Sciatic nerve (tissue), 2 donors: Measurements from ENCODE around the gene PALS1. TPM values are rescaled to one million over a fixed set of nuclear protein-coding genes. Genes with fewer than 3 reads are reported as not detected.
"Not testable (repeated sequence)": the region's sequence is repeated elsewhere in the genome, so short reads cannot be mapped to it uniquely, and the experiment has no call there.

Source experiments
- ATAC-seq: fragments of 200-7000 bp; cut with Tn5 transposase; one replicate; pipeline ENCODE4 v1.9.1; 2020; ENCODE audit warnings: mild to moderate bottlenecking, moderate library complexity
- DNase-seq: peaks from one replicate; pipeline ENCODE4 v3.0.0-alpha.2; 2020; ENCODE audit warnings: low spot score
- intact Hi-C: fragments of 100-400 bp; cut with DNase I; formaldehyde crosslinking; loops from one replicate; pipeline ENCODE4 v1.14.2; 2022
- total RNA-seq: library from RNA; stranded (reverse); fragmentation: NEBNext Ultra II Directional; extraction: Animal tissue kit (Norgen Biotek cat#: 25700); gene quantifications from one replicate; pipeline ENCODE4 v1.2.1, GENCODE V29; 2021
- donor health status: DM: no; HTN: no; CAD: no.
- donor health status: DM: no; HTN: no; CAD: no.

The PALS1 gene
- total RNA-seq, 1 donor from 2014 or later, result 31.8 TPM

GRCh38 chr14:67251573-67252226, 10.5 kb downstream of the PALS1 start:
- no peak for ATAC-seq
- intact Hi-C loops, result no loop called here
- no peak for DNase-seq

GRCh38 chr14:67253076-67253635, 11.9 kb downstream of the PALS1 start:
- DNase-seq (no peak), ATAC-seq (no peak)
- intact Hi-C loops, result no loop called here

GRCh38 chr14:67257906-67258305, 16.7 kb downstream of the PALS1 start:
- ATAC-seq (no peak), DNase-seq (no peak)
- intact Hi-C loops, result no loop called here

- intact Hi-C loops, result no loop called here
- ATAC-seq, result no peak
- DNase-seq, result no peak
These were observed 19.7 kb downstream of the PALS1 start for GRCh38 chr14:67260965-67261364.

- no peak for DNase-seq
- intact Hi-C loops, result no loop called here
- ATAC-seq, result no peak
These were observed 22.4 kb downstream of the PALS1 start for GRCh38 chr14:67263499-67264149.

- no peak for ATAC-seq
- no peak for DNase-seq
- intact Hi-C loops, result loop anchor here (5.0 kb wide), 1 partner anchor 548 kb away; no protein-coding TSS in a partner anchor
These were observed 23.9 kb downstream of the PALS1 start for GRCh38 chr14:67265131-67265530.

GRCh38 chr14:67267576-67268328, 26.5 kb downstream of the PALS1 start:
- intact Hi-C loops, result loop anchor here (5.0 kb wide), 1 partner anchor 550 kb away; no protein-coding TSS in a partner anchor
- DNase-seq (no peak), ATAC-seq (no peak)

GRCh38 chr14:67268426-67269150, 27.4 kb downstream of the PALS1 start:
- DNase-seq, result no peak
- no peak for ATAC-seq
- intact Hi-C loops, result loop anchor here (5.0 kb wide), 1 partner anchor 551 kb away; no protein-coding TSS in a partner anchor

- intact Hi-C loops, result loop anchor here (5.0 kb wide), 1 partner anchor 552 kb away; no protein-coding TSS in a partner anchor
- peak; percentile 78 for ATAC-seq
These were observed 28.2 kb downstream of the PALS1 start for GRCh38 chr14:67269298-67270060.

GRCh38 chr14:67270145-67270753, 29.0 kb downstream of the PALS1 start:
- no peak for DNase-seq
- peak; percentile 34 for ATAC-seq
- intact Hi-C loops, result no loop called here

More at GRCh38 chr14:67269298-67270060, 28.2 kb downstream of the PALS1 start:
- DNase-seq, result no peak

GRCh38 chr14:67270933-67271332, 29.7 kb downstream of the PALS1 start:
- ATAC-seq (no peak), DNase-seq (no peak)
- intact Hi-C loops, result no loop called here

GRCh38 chr14:67273281-67273680, 32.0 kb downstream of the PALS1 start:
- intact Hi-C loops, DNase-seq, ATAC-seq: not testable (repeated sequence)

- intact Hi-C loops, result no loop called here
- ATAC-seq (no peak), DNase-seq (no peak)
These were observed 34.9 kb downstream of the PALS1 start for GRCh38 chr14:67276131-67276530.

GRCh38 chr14:67280506-67280905, 39.3 kb downstream of the PALS1 start:
- DNase-seq (no peak), ATAC-seq (no peak)
- intact Hi-C loops, result loop anchor here (10.0 kb wide), 1 partner anchor 116 kb away; no protein-coding TSS in a partner anchor

- intact Hi-C loops, result loop anchor here (10.0 kb wide), 1 partner anchor 121 kb away; no protein-coding TSS in a partner anchor
- ATAC-seq (no peak), DNase-seq (no peak)
These were observed 44.7 kb downstream of the PALS1 start for GRCh38 chr14:67285876-67286452.
